ENCODE measurements around the gene KMT5B. TPM values are rescaled to one million over a fixed set of nuclear protein-coding genes. Genes with fewer than 3 reads are reported as not detected.

The KMT5B gene
- total RNA-seq, 5 donors from 2014 or later (not counting 1 experiment from before 2014, with no cell fraction given) = 35.1 to 56.6 (median 48.5) TPM

DNA sequence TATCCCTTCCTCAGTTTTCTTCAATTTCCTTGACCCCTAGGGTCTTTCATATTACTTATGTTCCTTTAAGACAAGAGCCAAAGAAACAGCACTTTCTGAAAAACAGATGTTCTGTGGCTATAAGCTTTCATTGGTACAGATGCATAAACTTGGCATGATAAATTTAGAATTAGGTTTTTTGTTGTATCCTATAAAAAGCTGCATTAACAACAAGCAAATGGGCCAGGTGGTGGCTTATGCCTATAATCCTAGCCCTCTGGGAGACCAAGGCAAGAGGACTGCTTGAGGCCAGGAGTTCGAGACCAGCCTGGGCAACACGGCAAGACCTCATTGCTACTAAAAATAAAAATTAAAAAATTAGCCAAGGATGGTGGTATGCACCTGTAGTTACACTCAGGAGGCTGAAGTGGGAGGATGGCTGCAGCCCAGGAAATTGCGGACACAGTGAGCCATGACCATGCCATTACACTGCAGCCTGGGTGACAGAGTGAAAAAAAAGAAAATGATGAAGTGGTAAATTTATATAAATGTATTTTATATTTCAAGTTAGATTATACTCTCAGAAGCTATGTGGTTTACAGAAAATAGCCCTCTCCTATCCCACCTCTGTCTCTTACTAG lies 18.3 kb downstream of the KMT5B start:
- Mint-ChIP-seq H3K27ac (no peak overlapping the region), H3K4me1 (peaks cover 78 to 82% (median 80%) of the 10 kb centered on the region in 3 donors)
- POLR2A ChIA-PET = interaction anchor here in 1 of 2 donors (0.6 kb wide), 1 partner anchor 23 kb away, joined by 3 read pairs; no protein-coding TSS in a partner anchor

DNA sequence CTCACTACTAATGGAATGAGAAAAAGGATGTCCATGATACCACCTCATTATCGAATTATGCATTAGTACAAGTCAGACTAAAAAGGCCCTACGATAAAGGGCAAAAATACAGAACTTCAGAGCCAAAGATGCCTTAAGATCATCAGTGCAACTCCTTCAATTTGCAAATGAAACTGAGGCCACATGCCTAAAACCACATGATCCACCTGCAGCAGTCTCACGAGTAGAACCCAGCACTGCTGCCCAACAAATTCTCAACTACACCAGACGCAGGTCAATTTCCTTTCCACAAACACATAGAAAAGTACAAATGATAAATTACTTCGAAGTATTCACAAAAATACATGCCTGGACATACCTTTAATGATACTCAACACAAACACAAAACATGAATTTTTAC lies 20.1 kb downstream of the KMT5B start:
- no peak overlapping the region for H3K4me3 ChIP-seq (ENCODE audit: control insufficient read depth in 1 of 2, extremely low read depth in 1 of 2, low read length in 1 of 2)
- H3K9me3 ChIP-seq = no peaks in the 10 kb centered on the region
- peaks cover 4 to 10% of the 10 kb centered on the region in 2 donors for H3K36me3 ChIP-seq (ENCODE audit: control insufficient read depth in 2 of 2, extremely low read depth in 1 of 2, insufficient read depth in 1 of 2, low read length in 1 of 2)
- no peaks in the 10 kb centered on the region for H3K27me3 Mint-ChIP-seq
- POLR2A ChIA-PET = interaction anchor here in 1 of 2 donors (0.7 kb wide), 1 partner anchor 90 kb away, joined by 4 read pairs; no protein-coding TSS in a partner anchor
- H3K27me3 ChIP-seq (replicated peaks in 1 of 2; ENCODE audit: control insufficient read depth in 2 of 2, extremely low read depth in 1 of 2, insufficient read depth in 2 of 2, low read length in 1 of 2) = no peaks in the 10 kb centered on the region
- no peak overlapping the region for H3K27ac ChIP-seq (ENCODE audit: low read length)
- no peaks in the 10 kb centered on the region for H3K9me3 Mint-ChIP-seq
- H3K27ac Mint-ChIP-seq = peak overlapping the region in 1 of 2 donors; percentile 30
- DNase-seq (no peak), ATAC-seq (replicated peaks in 1 of 4) (no peak)
- H3K4me3 Mint-ChIP-seq = no peak overlapping the region
- WGBS (ENCODE audit: insufficient coverage) = 60% methylated on average over 2 of the region's 5 CpGs
- peaks cover 4% of the 10 kb centered on the region for H3K36me3 Mint-ChIP-seq
- peaks cover 64 to 71% (median 69%) of the 10 kb centered on the region in 3 donors for H3K4me1 Mint-ChIP-seq
- H3K4me1 ChIP-seq (ENCODE audit: control insufficient read depth in 1 of 2, extremely low read depth in 1 of 2, insufficient read depth in 2 of 2, low read length in 2 of 2) = peaks cover 16 to 24% of the 10 kb centered on the region in 2 experiments
- CTCF ChIA-PET = interaction anchor here in 1 of 2 donors (0.9 kb wide), 1 partner anchor 12 kb away, joined by 3 read pairs; no protein-coding TSS in a partner anchor

More for the DNA sequence above, 18.3 kb downstream of the KMT5B start:
- no peak overlapping the region for H3K4me3 Mint-ChIP-seq
- no peaks in the 10 kb centered on the region for H3K9me3 ChIP-seq
- peaks cover 7% of the 10 kb centered on the region for H3K36me3 Mint-ChIP-seq
- H3K27ac ChIP-seq (ENCODE audit: low read length) = no peak overlapping the region
- H3K27me3 Mint-ChIP-seq = no peaks in the 10 kb centered on the region
- no peaks in the 10 kb centered on the region for H3K27me3 ChIP-seq (replicated peaks in 1 of 2; ENCODE audit: control insufficient read depth in 2 of 2, extremely low read depth in 1 of 2, insufficient read depth in 2 of 2, low read length in 1 of 2)
- H3K4me1 ChIP-seq (ENCODE audit: control insufficient read depth in 1 of 2, extremely low read depth in 1 of 2, insufficient read depth in 2 of 2, low read length in 2 of 2) = peaks cover 16 to 31% of the 10 kb centered on the region in 2 experiments
- ATAC-seq (replicated peaks in 1 of 4) (no peak), DNase-seq (no peak)
- no peak overlapping the region for H3K4me3 ChIP-seq (ENCODE audit: control insufficient read depth in 1 of 2, extremely low read depth in 1 of 2, low read length in 1 of 2)
- CTCF ChIA-PET = interaction anchor here in 1 of 2 donors (0.7 to 1.1 kb wide), 2 partner anchors 15 to 242 kb away, joined by 3 to 5 read pairs; no protein-coding TSS in a partner anchor
- peaks cover 0 to 8% of the 10 kb centered on the region in 2 donors for H3K36me3 ChIP-seq (ENCODE audit: control insufficient read depth in 2 of 2, extremely low read depth in 1 of 2, insufficient read depth in 1 of 2, low read length in 1 of 2)
- WGBS (ENCODE audit: insufficient coverage) = no CpG with 5 or more reads among the region's 3 CpGs
- H3K9me3 Mint-ChIP-seq = no peaks in the 10 kb centered on the region

DNA sequence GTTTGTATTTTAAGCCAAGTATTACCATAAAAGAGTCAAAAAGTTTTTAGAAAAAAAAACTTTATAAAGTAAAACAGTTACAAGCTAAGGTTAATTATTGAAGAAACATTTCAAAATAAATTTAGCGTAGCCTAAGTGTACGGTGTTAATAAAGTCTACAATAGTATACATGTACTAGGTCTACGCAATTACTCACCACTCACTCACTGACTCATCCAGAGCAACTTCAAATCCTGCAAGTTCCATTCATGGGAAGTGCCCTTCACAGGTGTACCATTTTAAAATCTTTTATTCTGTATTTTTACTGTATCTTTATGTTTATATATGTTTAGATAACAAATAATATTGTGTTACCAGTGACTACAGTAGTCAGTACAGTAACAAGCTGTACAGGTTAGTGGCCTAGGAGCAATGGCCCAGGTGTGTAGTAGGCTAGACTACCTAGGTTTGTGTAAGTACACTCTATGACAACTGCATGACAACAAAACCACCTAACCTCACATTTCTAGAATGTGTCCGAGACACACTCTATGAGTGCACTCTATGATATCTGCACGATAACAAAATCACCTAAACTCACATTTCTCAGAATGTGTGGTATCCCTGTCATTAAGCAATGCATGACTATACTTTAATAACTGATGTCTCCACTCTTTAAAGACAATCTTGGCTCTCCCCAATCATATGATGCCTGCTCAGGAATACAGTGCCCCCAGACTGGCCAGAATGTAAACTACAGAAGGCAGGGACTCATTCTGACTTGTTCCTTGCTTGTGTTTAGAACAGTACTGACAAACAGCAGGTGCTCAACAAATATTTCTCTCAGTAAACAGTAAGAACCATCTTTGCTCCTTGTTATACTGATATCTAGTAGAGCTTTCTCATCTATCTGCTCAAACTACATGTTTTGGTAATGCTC lies 21.2 kb downstream of the KMT5B start:
- Histone ChIP-seq H3K9me3 (no peaks in the 10 kb centered on the region), H3K4me3 (ENCODE audit: control insufficient read depth in 1 of 2, extremely low read depth in 1 of 2, low read length in 1 of 2) (no peak overlapping the region), H3K27ac (ENCODE audit: low read length) (no peak overlapping the region), H3K36me3 (ENCODE audit: control insufficient read depth in 2 of 2, extremely low read depth in 1 of 2, insufficient read depth in 1 of 2, low read length in 1 of 2) (peaks cover 4 to 17% of the 10 kb centered on the region in 2 donors), H3K4me1 (ENCODE audit: control insufficient read depth in 1 of 2, extremely low read depth in 1 of 2, insufficient read depth in 2 of 2, low read length in 2 of 2) (peaks cover 13 to 20% of the 10 kb centered on the region in 2 experiments), H3K27me3 (replicated peaks in 1 of 2; ENCODE audit: control insufficient read depth in 2 of 2, extremely low read depth in 1 of 2, insufficient read depth in 2 of 2, low read length in 1 of 2) (no peaks in the 10 kb centered on the region)
- ATAC-seq (replicated peaks in 1 of 4) (no peak), DNase-seq (no peak)
- Mint-ChIP-seq H3K4me3 (no peak overlapping the region), H3K27me3 (no peaks in the 10 kb centered on the region), H3K4me1 (peaks cover 58 to 66% (median 65%) of the 10 kb centered on the region in 3 donors), H3K9me3 (no peaks in the 10 kb centered on the region), H3K36me3 (peaks cover 9% of the 10 kb centered on the region), H3K27ac (peak overlapping the region; percentile 29 to 56)
- POLR2A ChIA-PET = no interaction called here
- 83% methylated on average over 2 of the region's 5 CpGs for WGBS (ENCODE audit: insufficient coverage)
- CTCF ChIA-PET = interaction anchor here in 1 of 2 donors (0.6 kb wide), 2 partner anchors 11 to 251 kb away, joined by 4 read pairs; no protein-coding TSS in a partner anchor

DNA sequence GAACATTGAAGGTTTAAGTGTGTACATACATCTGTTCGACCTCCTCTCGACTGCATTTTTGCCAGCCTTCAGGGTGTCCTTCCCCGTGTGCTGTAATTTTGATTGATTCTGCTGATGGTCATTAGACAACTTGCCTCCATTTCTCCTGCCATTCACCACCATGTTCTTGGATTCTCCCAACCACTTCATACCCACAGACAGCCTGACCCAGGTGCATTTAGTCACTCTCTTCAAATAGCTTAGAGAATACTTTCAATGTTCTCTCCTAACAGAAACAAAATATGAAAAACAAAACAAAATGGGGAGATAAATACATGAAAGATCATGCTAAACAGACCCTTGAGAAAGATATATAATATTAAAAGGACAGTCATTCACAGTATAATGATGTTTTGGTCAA lies 23.2 kb downstream of the KMT5B start:
- Mint-ChIP-seq H3K4me1 (peaks cover 42 to 48% (median 47%) of the 10 kb centered on the region in 3 donors), H3K9me3 (no peaks in the 10 kb centered on the region), H3K27ac (no peak overlapping the region), H3K27me3 (no peaks in the 10 kb centered on the region), H3K36me3 (peaks cover 16% of the 10 kb centered on the region), H3K4me3 (no peak overlapping the region)
- no peak for ATAC-seq (replicated peaks in 1 of 4)
- H3K36me3 ChIP-seq (ENCODE audit: control insufficient read depth in 2 of 2, extremely low read depth in 1 of 2, insufficient read depth in 1 of 2, low read length in 1 of 2) = peaks cover 4 to 33% of the 10 kb centered on the region in 2 donors
- H3K9me3 ChIP-seq = no peaks in the 10 kb centered on the region
- no CpG with 5 or more reads among the region's 3 CpGs for WGBS (ENCODE audit: insufficient coverage)
- CTCF ChIA-PET = interaction anchor here in 1 of 2 donors (1.1 kb wide), 1 partner anchor 25 kb away, joined by 3 read pairs; no protein-coding TSS in a partner anchor
- no peak overlapping the region for H3K4me3 ChIP-seq (ENCODE audit: control insufficient read depth in 1 of 2, extremely low read depth in 1 of 2, low read length in 1 of 2)
- POLR2A ChIA-PET = no interaction called here
- H3K4me1 ChIP-seq (ENCODE audit: control insufficient read depth in 1 of 2, extremely low read depth in 1 of 2, insufficient read depth in 2 of 2, low read length in 2 of 2) = peaks cover 12 to 18% of the 10 kb centered on the region in 2 experiments
- no peaks in the 10 kb centered on the region for H3K27me3 ChIP-seq (replicated peaks in 1 of 2; ENCODE audit: control insufficient read depth in 2 of 2, extremely low read depth in 1 of 2, insufficient read depth in 2 of 2, low read length in 1 of 2)
- H3K27ac ChIP-seq (ENCODE audit: low read length) = no peak overlapping the region
- no peak for DNase-seq

DNA sequence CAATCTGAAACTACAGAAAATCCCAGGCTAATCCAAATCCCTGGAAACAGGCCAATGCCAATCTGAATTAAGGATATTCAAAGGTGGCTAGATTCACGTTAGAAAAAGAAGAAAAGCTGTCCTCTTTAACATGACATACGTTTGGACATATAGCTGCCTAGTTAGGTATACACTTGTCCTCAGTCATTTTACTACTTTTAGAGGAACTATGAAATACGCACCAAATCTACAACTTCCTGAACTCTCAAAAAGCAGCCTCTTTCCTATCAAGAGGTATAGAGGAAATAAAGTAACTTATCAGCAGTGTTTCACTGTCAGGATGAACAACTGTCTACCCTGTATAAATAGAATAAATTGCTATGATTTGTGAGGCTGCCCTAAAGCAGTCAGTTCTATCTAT lies 24.0 kb downstream of the KMT5B start:
- H3K27ac Mint-ChIP-seq = no peak overlapping the region
- ATAC-seq (replicated peaks in 1 of 4) = no peak
- 100% methylated on average over 1 of the region's 3 CpGs for WGBS (ENCODE audit: insufficient coverage)
- no peaks in the 10 kb centered on the region for H3K27me3 Mint-ChIP-seq
- no peak overlapping the region for H3K4me3 ChIP-seq (ENCODE audit: control insufficient read depth in 1 of 2, extremely low read depth in 1 of 2, low read length in 1 of 2)
- H3K9me3 Mint-ChIP-seq = no peaks in the 10 kb centered on the region
- no peak overlapping the region for H3K27ac ChIP-seq (ENCODE audit: low read length)
- ChIA-PET POLR2A (no interaction called here), CTCF (interaction anchor here in 1 of 2 donors (1.1 kb wide), 1 partner anchor 26 kb away, joined by 3 read pairs; no protein-coding TSS in a partner anchor)
- DNase-seq = no peak
- peaks cover 4 to 40% of the 10 kb centered on the region in 2 donors for H3K36me3 ChIP-seq (ENCODE audit: control insufficient read depth in 2 of 2, extremely low read depth in 1 of 2, insufficient read depth in 1 of 2, low read length in 1 of 2)
- no peaks in the 10 kb centered on the region for H3K9me3 ChIP-seq
- no peak overlapping the region for H3K4me3 Mint-ChIP-seq
- H3K36me3 Mint-ChIP-seq = peaks cover 21% of the 10 kb centered on the region
- peaks cover 12 to 15% of the 10 kb centered on the region in 2 experiments for H3K4me1 ChIP-seq (ENCODE audit: control insufficient read depth in 1 of 2, extremely low read depth in 1 of 2, insufficient read depth in 2 of 2, low read length in 2 of 2)
- no peaks in the 10 kb centered on the region for H3K27me3 ChIP-seq (replicated peaks in 1 of 2; ENCODE audit: control insufficient read depth in 2 of 2, extremely low read depth in 1 of 2, insufficient read depth in 2 of 2, low read length in 1 of 2)
- peaks cover 36 to 41% (median 39%) of the 10 kb centered on the region in 3 donors for H3K4me1 Mint-ChIP-seq

GRCh38 chr11:68186061-68186460 lies 27.0 kb downstream of the KMT5B start:
- Histone ChIP-seq H3K27ac (ENCODE audit: low read length) (no peak overlapping the region), H3K4me3 (ENCODE audit: control insufficient read depth in 1 of 2, extremely low read depth in 1 of 2, low read length in 1 of 2) (no peak overlapping the region), H3K36me3 (ENCODE audit: control insufficient read depth in 2 of 2, extremely low read depth in 1 of 2, insufficient read depth in 1 of 2, low read length in 1 of 2) (peaks cover 7 to 53% of the 10 kb centered on the region in 2 donors), H3K27me3 (replicated peaks in 1 of 2; ENCODE audit: control insufficient read depth in 2 of 2, extremely low read depth in 1 of 2, insufficient read depth in 2 of 2, low read length in 1 of 2) (no peaks in the 10 kb centered on the region), H3K9me3 (no peaks in the 10 kb centered on the region), H3K4me1 (ENCODE audit: control insufficient read depth in 1 of 2, extremely low read depth in 1 of 2, insufficient read depth in 2 of 2, low read length in 2 of 2) (peaks cover 0 to 2% of the 10 kb centered on the region in 2 experiments)
- ChIA-PET CTCF (interaction anchor here in 1 of 2 donors (0.6 kb wide), 1 partner anchor 141 kb away, joined by 3 read pairs; no protein-coding TSS in a partner anchor), POLR2A (no interaction called here)
- Mint-ChIP-seq H3K36me3 (peaks cover 27% of the 10 kb centered on the region), H3K27me3 (no peaks in the 10 kb centered on the region), H3K4me1 (peaks cover 8 to 14% (median 13%) of the 10 kb centered on the region in 3 donors), H3K27ac (no peak overlapping the region), H3K4me3 (no peak overlapping the region), H3K9me3 (no peaks in the 10 kb centered on the region)
- DNase-seq (no peak), ATAC-seq (replicated peaks in 1 of 4) (no peak)
- WGBS (ENCODE audit: insufficient coverage) = 100% methylated on average over 1 of the region's 6 CpGs

All from T-cell (primary cell).